Naive thymus-derived CD4-positive, alpha-beta T cell (primary cell): ENCODE results near the gene OPN4. TPM values are rescaled to one million over a fixed set of nuclear protein-coding genes. Genes with fewer than 3 reads are reported as not detected.

Source experiments
- ATAC-seq: fragments of 150-1000 bp; cut with Tn5 transposase; 2 replicates; pipeline ENCODE4 v1.10.0; 2021; ENCODE audit warnings: mild to moderate bottlenecking, moderate library complexity
- CTCF ChIA-PET: fragments of 350-600 bp; sonication (Branson Sonifier 250); formaldehyde crosslinking; loops from one replicate; lab custom pipeline; 2021; ENCODE audit warnings: antibody characterized with exemption; lab: Charles Lee
- POLR2A ChIA-PET: fragments of 350-600 bp; sonication (Branson Sonifier 250); formaldehyde crosslinking; loops from one replicate; lab custom pipeline; 2021; ENCODE audit warnings: antibody characterized with exemption, inconsistent platforms; lab: Charles Lee
- DNase-seq, 9 donors: peaks; one replicate each; pipeline versions ENCODE4 v3.0.0 to v3.0.0-alpha.2; 2020 to 2022; ENCODE audit warnings: mixed read lengths in 1 of 9
- H3K27ac ChIP-seq: one replicate; pipeline ENCODE4 v1.7.0; 2013; ENCODE audit warnings: mild to moderate bottlenecking, low read depth, low read length, moderate library complexity
- H3K27me3 ChIP-seq, 2 donors: one replicate each; pipeline ENCODE4 v1.7.0; 2013; ENCODE audit warnings: low read length in 2 of 2, mild to moderate bottlenecking in 2 of 2, moderate library complexity in 2 of 2; ENCODE audit not compliant: control insufficient read depth in 2 of 2, insufficient read depth in 2 of 2
- H3K36me3 ChIP-seq, 3 experiments: 1 replicate in 2 of 3; 2 replicates in 1 of 3; pipeline ENCODE4 v1.7.0; 2013; ENCODE audit warnings: low read length in 3 of 3, mild to moderate bottlenecking in 3 of 3, moderate library complexity in 1 of 3; ENCODE audit not compliant: insufficient read depth in 3 of 3, control insufficient read depth in 2 of 3
- H3K4me1 ChIP-seq, 2 donors: one replicate each; pipeline ENCODE4 v1.7.0; 2013; ENCODE audit warnings: low read length in 2 of 2, mild to moderate bottlenecking in 2 of 2, moderate library complexity in 1 of 2; ENCODE audit not compliant: control insufficient read depth in 2 of 2, insufficient read depth in 2 of 2
- H3K4me3 ChIP-seq: 2 replicates; pipeline ENCODE4 v1.7.0; 2013; ENCODE audit warnings: mild to moderate bottlenecking, low read length
- H3K9me3 ChIP-seq, 3 experiments: 1 replicate in 2 of 3; 2 replicates in 1 of 3; pipeline ENCODE4 v1.7.0; 2013; ENCODE audit warnings: low read length in 3 of 3; ENCODE audit not compliant: control insufficient read depth in 2 of 3
- H3K27ac Mint-ChIP-seq, 9 donors: one replicate each; pipeline ENCODE4 v1.8.0; 2020 to 2022; ENCODE audit warnings: mixed read lengths in 9 of 9, mild to moderate bottlenecking in 8 of 9, moderate library complexity in 5 of 9, inconsistent platforms in 2 of 9
- H3K27me3 Mint-ChIP-seq, 5 donors: one replicate each; pipeline ENCODE4 v1.8.0; 2021 to 2022; ENCODE audit warnings: mixed read lengths in 5 of 5, mild to moderate bottlenecking in 1 of 5
- H3K36me3 Mint-ChIP-seq, 5 donors: one replicate each; pipeline ENCODE4 v1.8.0; 2020 to 2022; ENCODE audit warnings: mixed read lengths in 5 of 5, mild to moderate bottlenecking in 3 of 5, inconsistent platforms in 1 of 5
- H3K4me1 Mint-ChIP-seq, 7 donors: one replicate each; pipeline ENCODE4 v1.8.0; 2020 to 2022; ENCODE audit warnings: mixed read lengths in 7 of 7, mild to moderate bottlenecking in 3 of 7, inconsistent platforms in 1 of 7
- H3K4me3 Mint-ChIP-seq, 10 donors: one replicate each; pipeline ENCODE4 v1.8.0; 2020 to 2022; ENCODE audit warnings: mild to moderate bottlenecking in 10 of 10, mixed read lengths in 10 of 10, moderate library complexity in 6 of 10, inconsistent platforms in 2 of 10
- H3K9me3 Mint-ChIP-seq, 11 donors: one replicate each; pipeline ENCODE4 v1.8.0; 2020 to 2022; ENCODE audit warnings: mixed read lengths in 11 of 11, mild to moderate bottlenecking in 4 of 11, inconsistent platforms in 1 of 11, moderate library complexity in 1 of 11
- intact Hi-C, 2 donors: fragments of 100-400 bp; cut with micrococcal nuclease; formaldehyde crosslinking; loops; one replicate each; pipeline ENCODE4 v1.15.1; 2023
- polyA plus RNA-seq, 2 donors: library from polyadenylated mRNA; unstranded; fragments of 300-500 nt; fragmentation: Illumina TruSeq; gene quantifications; one replicate each; pipeline ENCODE4 v1.2.3, GENCODE V29; 2021
- total RNA-seq, 6 experiments: library from RNA in 5 of 6; stranded (reverse) in 5 of 6; gene quantifications; 1 replicate in 5 of 6; 2 replicates in 1 of 6; pipeline ENCODE4 v1.2.3 and lab custom pipeline; 2021 to 2026

The OPN4 gene
- total and polyA plus RNA-seq, 7 experiments from 2014 or later, result not detected

DNA sequence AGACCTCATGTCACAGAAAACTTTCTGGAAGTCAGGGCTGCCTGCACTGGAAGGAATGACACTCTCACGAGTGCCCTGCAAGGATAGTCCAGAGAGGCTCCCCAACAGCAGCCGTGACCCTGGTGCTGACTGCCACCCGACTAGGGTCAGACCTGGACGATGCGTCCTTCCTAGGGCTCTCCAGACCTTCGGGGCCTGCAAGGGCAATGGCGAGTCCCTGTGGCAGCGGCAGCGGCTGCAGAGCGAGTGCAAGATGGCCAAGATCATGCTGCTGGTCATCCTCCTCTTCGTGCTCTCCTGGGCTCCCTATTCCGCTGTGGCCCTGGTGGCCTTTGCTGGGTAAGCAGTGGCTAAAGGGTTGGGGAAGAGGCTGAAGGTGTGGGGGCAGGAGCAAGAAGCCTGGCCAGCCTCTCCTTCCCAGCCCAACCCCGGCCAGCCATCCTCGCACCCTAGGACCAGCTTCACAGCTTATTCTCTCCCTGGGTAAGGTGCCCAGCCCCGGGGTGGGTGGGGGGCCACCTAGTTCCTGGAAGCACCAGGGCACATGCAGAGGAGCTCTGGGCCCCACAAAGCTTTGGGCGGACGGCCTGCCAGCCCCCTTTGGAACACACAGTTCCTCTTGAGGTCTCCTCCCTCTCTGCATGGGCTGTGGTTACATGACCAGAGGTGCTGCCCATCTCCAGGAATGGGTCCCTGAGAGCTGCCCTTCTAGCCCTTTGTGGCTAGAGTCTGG is 5.5 kb downstream of the OPN4 start:
- Mint-ChIP-seq H3K4me3 (no peak overlapping the region), H3K9me3 (no peaks in the 10 kb centered on the region), H3K27me3 (peaks cover 0 to 6% (median 0%) of the 10 kb centered on the region in 5 donors), H3K36me3 (no peaks in the 10 kb centered on the region), H3K27ac (no peak overlapping the region), H3K4me1 (no peaks in the 10 kb centered on the region)
- ChIA-PET CTCF (interaction anchor here (0.6 kb wide), 1 partner anchor 246 kb away, joined by 3 read pairs; no protein-coding TSS in a partner anchor), POLR2A (no interaction called here)
- Histone ChIP-seq H3K36me3 (no peaks in the 10 kb centered on the region), H3K9me3 (no peaks in the 10 kb centered on the region), H3K4me3 (no peak overlapping the region), H3K4me1 (no peaks in the 10 kb centered on the region), H3K27me3 (no peaks in the 10 kb centered on the region), H3K27ac (no peak overlapping the region)
- intact Hi-C loops, result no loop called here
- no peak for DNase-seq
- ATAC-seq, result no peak

DNA sequence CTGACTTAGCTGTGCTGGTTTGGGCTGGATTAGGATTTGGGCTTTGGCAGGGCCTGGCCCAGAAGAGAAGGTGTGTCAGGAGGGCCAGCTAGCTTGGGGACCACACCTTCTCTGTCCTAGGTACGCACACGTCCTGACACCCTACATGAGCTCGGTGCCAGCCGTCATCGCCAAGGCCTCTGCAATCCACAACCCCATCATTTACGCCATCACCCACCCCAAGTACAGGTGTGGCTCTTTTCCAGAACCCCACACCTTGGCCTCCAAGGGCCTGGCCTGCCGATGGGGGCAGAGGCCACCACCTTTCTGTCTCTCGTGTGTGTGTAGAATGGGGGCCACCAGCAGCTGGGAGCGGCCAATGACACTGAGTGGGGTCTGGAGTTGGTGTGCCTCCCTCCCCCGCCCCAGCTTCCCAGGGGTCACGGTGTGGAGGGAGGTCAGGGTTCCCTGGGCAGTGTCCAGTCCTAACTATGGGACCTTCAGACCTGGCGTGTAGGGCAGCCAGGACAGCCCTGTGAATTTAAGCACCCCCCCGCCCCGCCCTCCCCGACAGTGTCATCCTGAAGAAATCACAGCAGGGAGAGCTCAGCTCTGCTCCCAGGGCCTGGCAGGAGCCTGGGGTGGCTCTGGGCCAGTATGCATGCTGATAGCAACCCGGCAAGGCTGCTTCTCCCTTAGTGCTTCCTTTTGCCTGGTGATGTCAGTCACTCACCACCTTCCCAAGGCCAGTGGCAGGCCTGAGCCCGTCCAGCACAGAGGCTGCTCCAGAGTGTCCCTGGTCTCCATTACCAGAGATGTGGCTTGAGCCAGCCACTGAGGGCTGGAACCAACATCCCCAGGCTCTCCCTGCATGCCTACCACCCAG is 7.0 kb downstream of the OPN4 start:
- CTCF ChIA-PET, result no interaction called here
- Histone ChIP-seq H3K27ac (no peak overlapping the region), H3K27me3 (no peaks in the 10 kb centered on the region), H3K36me3 (no peaks in the 10 kb centered on the region), H3K4me3 (no peak overlapping the region), H3K9me3 (no peaks in the 10 kb centered on the region), H3K4me1 (no peaks in the 10 kb centered on the region)
- H3K27me3 Mint-ChIP-seq, result peaks cover 0 to 6% (median 0%) of the 10 kb centered on the region in 5 donors
- H3K4me3 Mint-ChIP-seq, result no peak overlapping the region
- no peaks in the 10 kb centered on the region for H3K9me3 Mint-ChIP-seq
- peaks cover 0 to 3% (median 0%) of the 10 kb centered on the region in 7 donors for H3K4me1 Mint-ChIP-seq
- no peak for DNase-seq
- no peak for ATAC-seq
- no peaks in the 10 kb centered on the region for H3K36me3 Mint-ChIP-seq
- intact Hi-C loops, result no loop called here
- POLR2A ChIA-PET, result no interaction called here
- H3K27ac Mint-ChIP-seq, result no peak overlapping the region

DNA sequence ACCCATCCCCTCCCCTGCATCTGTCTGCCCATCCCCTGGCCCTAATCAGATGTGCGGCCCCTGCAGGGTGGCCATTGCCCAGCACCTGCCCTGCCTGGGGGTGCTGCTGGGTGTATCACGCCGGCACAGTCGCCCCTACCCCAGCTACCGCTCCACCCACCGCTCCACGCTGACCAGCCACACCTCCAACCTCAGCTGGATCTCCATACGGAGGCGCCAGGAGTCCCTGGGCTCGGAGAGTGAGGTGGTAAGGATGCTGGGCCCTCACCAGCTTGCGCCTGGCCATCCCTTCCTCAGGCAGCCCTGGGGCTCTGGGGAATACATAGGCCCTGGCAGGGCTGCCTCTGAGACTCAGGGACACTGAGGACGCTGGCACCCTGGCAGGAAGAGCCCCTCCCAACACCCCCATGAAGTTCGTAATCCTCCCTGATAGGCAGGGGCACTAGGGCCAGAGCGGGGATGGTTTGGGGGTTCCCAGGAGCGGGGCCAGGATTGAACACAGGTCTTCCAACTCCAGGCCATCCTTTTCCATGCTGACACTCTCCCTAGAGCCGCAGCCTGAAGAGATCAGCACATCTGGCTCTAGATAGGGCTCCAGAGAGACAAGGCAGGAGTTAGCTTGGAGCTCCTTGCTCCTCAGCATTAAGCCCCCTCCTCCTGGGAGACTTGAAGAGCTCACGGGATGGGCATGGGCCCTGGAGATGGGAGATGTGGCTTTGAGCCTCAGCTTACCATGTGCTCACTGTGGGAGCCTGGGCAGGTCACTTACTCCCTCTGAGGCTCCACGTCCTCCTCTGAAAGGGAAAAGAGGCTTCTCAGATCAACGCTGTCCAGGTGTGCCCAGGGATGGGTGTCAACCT is 8.1 kb downstream of the OPN4 start:
- intact Hi-C loops, result no loop called here
- POLR2A ChIA-PET, result no interaction called here
- no peaks in the 10 kb centered on the region for H3K36me3 ChIP-seq
- Mint-ChIP-seq H3K4me3 (no peak overlapping the region), H3K27me3 (peaks cover 0 to under 1% (median 0%) of the 10 kb centered on the region in 5 donors), H3K4me1 (peaks cover 0 to 3% (median 0%) of the 10 kb centered on the region in 7 donors), H3K36me3 (no peaks in the 10 kb centered on the region), H3K9me3 (no peaks in the 10 kb centered on the region), H3K27ac (no peak overlapping the region)
- no peaks in the 10 kb centered on the region for H3K27me3 ChIP-seq
- no peaks in the 10 kb centered on the region for H3K4me1 ChIP-seq
- H3K4me3 ChIP-seq, result no peak overlapping the region
- no peak for DNase-seq
- CTCF ChIA-PET, result no interaction called here
- H3K9me3 ChIP-seq, result no peaks in the 10 kb centered on the region
- no peak for ATAC-seq
- H3K27ac ChIP-seq, result no peak overlapping the region

DNA sequence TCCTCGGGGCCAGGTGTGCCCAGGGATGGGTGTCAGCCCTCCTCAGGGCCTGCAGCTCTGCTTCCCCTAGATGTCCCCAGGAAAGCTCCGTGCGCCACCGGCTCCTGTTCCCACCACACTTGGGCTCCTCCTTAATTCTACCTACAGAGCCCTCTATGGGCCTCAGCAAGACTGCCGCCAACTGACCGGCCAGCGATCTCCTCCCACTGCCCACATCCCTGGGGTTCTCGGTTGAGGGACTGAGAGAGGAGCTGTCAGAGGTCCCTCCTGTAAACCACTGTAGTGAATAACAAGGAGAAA is 8.6 kb downstream of the OPN4 start:
- DNase-seq, result no peak
- Mint-ChIP-seq H3K36me3 (no peaks in the 10 kb centered on the region), H3K9me3 (no peaks in the 10 kb centered on the region), H3K4me3 (no peak overlapping the region), H3K27me3 (no peaks in the 10 kb centered on the region), H3K27ac (no peak overlapping the region), H3K4me1 (peaks cover 0 to 3% (median 0%) of the 10 kb centered on the region in 7 donors)
- H3K27me3 ChIP-seq, result no peaks in the 10 kb centered on the region
- ChIA-PET POLR2A (no interaction called here), CTCF (no interaction called here)
- no peaks in the 10 kb centered on the region for H3K9me3 ChIP-seq
- H3K4me1 ChIP-seq, result no peaks in the 10 kb centered on the region
- no peak overlapping the region for H3K27ac ChIP-seq
- H3K36me3 ChIP-seq, result no peaks in the 10 kb centered on the region
- no peak overlapping the region for H3K4me3 ChIP-seq
- intact Hi-C loops, result no loop called here
- ATAC-seq, result no peak

DNA sequence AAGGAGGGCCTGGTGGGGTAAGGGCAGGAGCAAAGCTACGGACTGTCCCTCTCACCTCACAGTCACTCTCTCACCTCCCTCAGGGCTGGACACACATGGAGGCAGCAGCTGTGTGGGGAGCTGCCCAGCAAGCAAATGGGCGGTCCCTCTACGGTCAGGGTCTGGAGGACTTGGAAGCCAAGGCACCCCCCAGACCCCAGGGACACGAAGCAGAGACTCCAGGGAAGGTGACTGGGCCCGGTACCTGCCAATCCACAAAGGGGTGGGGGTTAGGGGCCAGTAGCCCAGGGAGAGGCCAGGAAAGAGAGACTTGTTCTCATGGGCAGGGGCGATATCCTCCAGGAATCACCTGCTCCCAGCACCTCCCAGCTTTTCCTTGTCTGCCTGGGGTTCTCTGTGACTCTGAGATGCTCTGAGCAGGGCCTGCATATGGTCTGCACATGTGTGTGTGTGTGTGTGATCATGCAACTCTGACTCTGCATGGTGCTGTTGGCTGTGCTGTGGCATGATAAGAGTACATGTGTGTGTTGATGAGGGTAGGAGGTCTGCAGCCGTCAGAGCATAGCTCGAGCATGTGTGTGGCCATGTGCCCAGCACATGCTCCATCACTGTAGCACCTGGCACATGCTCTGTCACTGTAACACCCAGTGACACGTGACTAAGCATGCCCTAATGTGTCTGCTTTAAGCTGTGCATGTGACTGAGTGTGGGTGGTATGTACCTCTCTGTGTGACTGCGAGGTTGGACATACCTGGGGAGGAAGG is 9.4 kb downstream of the OPN4 start:
- no peak for DNase-seq
- intact Hi-C loops, result no loop called here
- Mint-ChIP-seq H3K27ac (no peak overlapping the region), H3K36me3 (no peaks in the 10 kb centered on the region), H3K4me1 (peaks cover 0 to 3% (median 0%) of the 10 kb centered on the region in 7 donors), H3K9me3 (no peaks in the 10 kb centered on the region), H3K4me3 (no peak overlapping the region), H3K27me3 (no peaks in the 10 kb centered on the region)
- ChIA-PET POLR2A (no interaction called here), CTCF (no interaction called here)
- H3K27me3 ChIP-seq, result no peaks in the 10 kb centered on the region
- no peaks in the 10 kb centered on the region for H3K36me3 ChIP-seq
- no peak overlapping the region for H3K27ac ChIP-seq
- no peak overlapping the region for H3K4me3 ChIP-seq
- no peaks in the 10 kb centered on the region for H3K9me3 ChIP-seq
- no peak for ATAC-seq
- no peaks in the 10 kb centered on the region for H3K4me1 ChIP-seq
